Amniotic stem cell (primary cell): Measurements from ENCODE around the gene CCT7.
A peak's percentile ranks its signal among the peaks of the same experiment; 100 is the strongest.

Experiments used
- DNase-seq: peaks from one replicate; lab custom pipeline; 2025; lab: John Stamatoyannopoulos, UW

The CCT7 gene

DNA sequence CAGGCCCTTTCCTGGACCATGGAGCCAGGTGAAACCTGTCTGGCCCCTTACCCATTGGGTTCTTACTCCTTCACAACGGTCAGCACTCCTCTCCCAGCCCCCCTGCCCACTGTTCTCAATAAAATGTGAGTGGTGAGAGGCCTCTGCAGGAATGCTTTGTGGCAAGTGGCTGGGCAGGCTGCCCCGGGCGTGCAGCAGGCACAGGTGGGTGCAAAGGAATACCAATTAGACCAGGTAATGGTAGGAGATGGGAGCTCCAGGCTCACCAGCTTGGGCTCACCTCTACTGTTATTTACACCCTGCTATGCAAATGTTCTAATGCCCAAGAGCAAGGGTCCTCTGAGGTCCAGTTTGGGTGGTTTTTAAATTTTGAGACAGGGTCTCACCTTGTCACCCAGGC is 7.0 kb upstream of the CCT7 start:
- DNase-seq: no peak

GRCh38 chr2:73228631-73229030 is 5.5 kb upstream of the CCT7 start:
- DNase-seq: no peak

GRCh38 chr2:73232403-73233153 is 1.5 kb upstream of the CCT7 start:
- DNase-seq: no peak

GRCh38 chr2:73233154-73233931 is 765 bp upstream of the CCT7 start, which contains the start of gene PRADC1:
TSS of gene PRADC1 (minus strand) at chr2:73233239. CDS start at chr2:73233160, 79 bp downstream.
- DNase-seq: peak; percentile 99

DNA sequence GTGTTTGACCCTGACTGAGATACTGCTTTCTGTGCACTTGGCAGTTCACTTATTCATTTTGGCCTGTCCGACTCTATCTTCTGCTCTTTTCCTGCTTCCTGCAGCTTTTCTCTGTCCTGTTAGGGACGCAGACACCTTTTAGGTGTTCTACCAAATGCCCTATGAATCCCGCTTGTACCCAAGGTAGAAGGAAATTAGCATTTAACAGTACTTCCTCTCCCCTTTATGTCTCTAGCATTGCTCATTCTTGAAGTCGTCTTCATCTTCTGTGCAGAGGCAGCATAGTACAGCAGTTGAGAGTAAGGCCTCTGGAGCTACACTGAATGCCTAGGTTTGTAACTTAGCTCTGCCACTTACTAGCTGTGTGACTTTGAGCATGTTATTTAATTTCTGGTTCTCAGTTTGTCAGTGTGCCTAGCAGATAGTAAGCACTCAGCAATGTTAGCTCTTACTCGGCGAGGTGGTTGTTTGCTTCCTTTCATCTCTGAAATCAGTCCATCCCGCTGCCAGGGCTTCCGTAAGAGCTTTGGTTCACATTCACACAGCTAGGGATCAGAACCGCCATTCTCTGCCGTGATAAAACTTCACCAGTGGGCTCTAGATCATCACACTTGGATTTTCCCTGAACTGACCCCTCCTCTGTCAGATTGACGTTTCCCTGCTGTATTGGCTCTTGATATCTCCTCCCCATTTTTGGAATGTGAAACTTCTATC is 1.4 kb downstream of the CCT7 start:
- DNase-seq: no peak

GRCh38 chr2:73237168-73237567 is 3.1 kb downstream of the CCT7 start:
- no peak for DNase-seq

GRCh38 chr2:73238149-73238548 is 4.0 kb downstream of the CCT7 start:
- no peak for DNase-seq

GRCh38 chr2:73238976-73239375 is 4.9 kb downstream of the CCT7 start:
- no peak for DNase-seq

DNA sequence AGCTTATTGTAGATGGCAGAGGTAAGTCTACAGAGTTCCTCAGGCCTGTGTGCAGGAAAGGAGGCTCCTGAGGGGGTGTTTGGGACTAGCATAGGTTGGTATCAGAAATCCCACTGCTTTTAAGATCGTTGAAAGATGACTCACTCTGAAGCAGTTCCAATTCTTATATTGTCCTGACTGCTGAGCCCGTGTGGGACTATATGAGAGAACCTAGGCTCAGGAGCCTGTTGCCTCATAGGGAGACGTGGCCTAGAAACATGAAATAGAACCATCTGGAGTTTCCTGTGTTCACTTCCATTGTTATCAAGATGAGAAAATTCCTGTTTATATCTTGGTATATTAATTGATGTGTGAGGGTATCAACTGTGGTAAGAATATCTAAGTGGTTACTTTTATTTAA is 5.7 kb downstream of the CCT7 start:
- no peak for DNase-seq

- peak; percentile 24 for DNase-seq
Observed at GRCh38 chr2:73243884-73244570, 9.9 kb downstream of the CCT7 start.

GRCh38 chr2:73244580-73244979 is 10.5 kb downstream of the CCT7 start:
- no peak for DNase-seq

GRCh38 chr2:73246850-73247249 is 12.7 kb downstream of the CCT7 start:
- no peak for DNase-seq

GRCh38 chr2:73249636-73250035 is 15.5 kb downstream of the CCT7 start:
- no peak for DNase-seq

DNA sequence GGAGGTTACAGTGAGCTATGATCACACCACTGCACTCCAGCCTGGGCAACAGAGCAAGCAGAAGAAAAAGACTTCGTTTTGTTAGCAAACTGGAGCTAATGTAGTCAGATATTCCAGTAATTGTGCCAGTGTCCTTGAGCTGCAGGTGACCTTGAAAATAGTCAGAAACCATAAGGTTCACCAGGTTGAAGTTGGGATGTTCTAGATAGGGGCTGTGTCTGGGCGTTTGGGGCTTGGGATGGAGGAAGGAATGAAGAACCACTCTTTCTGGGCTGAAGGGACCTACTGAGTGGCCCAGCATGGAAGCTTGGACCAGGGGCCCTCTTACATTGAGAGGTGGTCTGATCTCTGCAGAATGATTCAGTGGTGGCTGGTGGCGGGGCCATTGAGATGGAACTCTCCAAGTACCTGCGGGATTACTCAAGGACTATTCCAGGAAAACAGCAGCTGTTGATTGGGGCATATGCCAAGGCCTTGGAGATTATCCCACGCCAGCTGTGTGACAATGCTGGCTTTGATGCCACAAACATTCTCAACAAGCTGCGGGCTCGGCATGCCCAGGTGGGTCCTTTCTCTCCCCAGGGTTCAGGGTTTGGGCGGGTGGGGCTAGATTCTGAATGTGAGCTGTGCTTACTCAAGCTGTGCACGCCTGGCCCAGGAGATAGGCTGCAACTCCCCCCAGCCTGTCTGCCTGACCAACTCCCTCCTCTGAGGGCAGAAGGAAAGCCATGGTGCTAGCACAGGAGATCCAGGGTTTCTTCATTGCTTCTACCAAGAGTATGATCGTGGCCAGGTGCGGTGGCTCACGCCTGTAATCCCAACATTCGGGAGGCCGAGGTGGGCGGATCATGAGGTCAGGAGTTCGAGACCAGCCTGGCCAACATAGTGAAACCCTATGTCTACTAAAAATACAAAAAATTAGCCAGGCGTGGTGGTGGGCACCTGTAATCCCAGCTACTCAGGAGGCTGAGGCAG is 17.1 kb downstream of the CCT7 start:
- DNase-seq: no peak

GRCh38 chr2:73252238-73253027 is 18.3 kb downstream of the CCT7 start:
- no peak for DNase-seq

- DNase-seq: no peak
Observed at GRCh38 chr2:73253400-73253799, 19.3 kb downstream of the CCT7 start.

GRCh38 chr2:73253901-73254300 is 19.8 kb downstream of the CCT7 start:
- no peak for DNase-seq

DNA sequence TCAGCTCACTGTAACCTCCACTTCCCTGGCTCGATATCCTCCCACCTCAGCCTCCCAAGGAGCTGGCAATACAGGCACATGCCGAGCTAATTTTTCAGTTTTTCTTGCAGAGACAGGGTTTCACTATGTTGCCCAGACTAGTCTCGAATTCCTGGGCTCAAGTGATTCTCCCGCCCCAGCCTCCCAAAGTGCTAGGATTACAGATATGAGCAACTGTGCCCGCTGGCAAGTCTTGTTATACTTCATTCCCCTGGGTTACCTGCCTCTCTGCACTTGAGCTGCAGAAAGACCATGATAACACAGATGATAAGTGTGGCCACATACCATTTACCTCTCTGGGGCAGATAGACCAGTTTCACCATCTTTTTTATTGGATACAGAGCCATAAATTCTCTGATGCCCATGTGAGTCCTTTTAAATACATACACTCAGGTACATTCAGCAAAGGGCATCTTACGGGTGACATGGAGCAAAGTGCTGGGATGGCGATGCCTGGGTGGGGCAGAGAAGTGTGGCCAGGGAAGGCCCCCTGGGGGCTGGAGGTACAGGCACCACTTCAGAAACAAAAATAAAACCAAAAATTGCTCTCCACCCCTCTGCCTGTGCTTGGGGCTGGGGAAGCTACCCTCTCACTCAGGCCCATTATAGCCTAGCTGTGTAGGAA is 20.4 kb downstream of the CCT7 start:
- DNase-seq: no peak

DNA sequence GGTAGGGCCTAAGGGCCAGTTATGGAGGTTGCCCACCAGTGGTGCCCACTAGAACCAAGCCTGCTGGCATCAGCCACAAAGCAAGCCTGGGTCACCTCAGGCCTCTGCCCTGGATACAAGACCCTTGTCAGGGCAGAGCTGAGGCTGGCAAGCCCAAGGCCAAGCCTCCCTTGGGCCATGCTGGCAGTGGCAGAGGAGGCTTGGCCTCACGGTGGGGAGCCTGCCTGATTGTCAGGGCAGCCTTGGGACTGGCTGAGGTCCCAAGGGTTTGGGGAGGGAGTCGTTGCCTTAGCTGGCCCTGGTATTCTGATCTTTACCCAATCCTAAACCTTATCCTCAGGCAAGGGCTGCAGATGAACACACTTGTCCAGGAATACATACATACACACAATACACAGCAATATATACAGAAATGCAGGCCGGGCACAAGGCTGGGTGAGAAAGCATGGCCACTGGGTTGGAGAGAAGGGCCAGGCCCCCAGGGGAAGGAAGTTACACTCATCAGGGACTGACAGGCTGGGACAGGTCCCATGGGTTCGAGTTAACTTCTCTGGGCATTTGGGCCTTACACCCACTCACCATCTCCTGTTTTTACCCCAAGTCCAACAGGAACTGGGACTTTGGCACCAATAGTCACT is 21.0 kb downstream of the CCT7 start:
- no peak for DNase-seq
